Stimulated activated effector memory CD8-positive, alpha-beta T cell treated with anti-CD3 and anti-CD28 coated beads, Interleukin-12 subunit alpha, Interleukin-12 subunit beta, amount 100 ng/mL, for 72 hours (primary cell): ENCODE results near the gene SHANK1.

Experiments
- ATAC-seq: fragments of 150-1000 bp; cut with Tn5 transposase; 2 replicates; pipeline ENCODE4 v1.10.0; 2021
- DNase-seq, 2 donors: peaks; one replicate each; pipeline ENCODE4 v3.0.0; 2021 to 2022; ENCODE audit warnings: low spot score in 2 of 2
- H3K27ac Mint-ChIP-seq: one replicate; pipeline ENCODE4 v1.8.0; 2022; ENCODE audit warnings: mild to moderate bottlenecking, mixed read lengths
- H3K36me3 Mint-ChIP-seq: one replicate; pipeline ENCODE4 v1.8.0; 2022; ENCODE audit warnings: mild to moderate bottlenecking, mixed read lengths
- H3K4me1 Mint-ChIP-seq: one replicate; pipeline ENCODE4 v1.8.0; 2022; ENCODE audit warnings: mixed read lengths
- H3K4me3 Mint-ChIP-seq: one replicate; pipeline ENCODE4 v1.8.0; 2022; ENCODE audit warnings: mild to moderate bottlenecking, mixed read lengths
- H3K9me3 Mint-ChIP-seq: one replicate; pipeline ENCODE4 v1.8.0; 2022; ENCODE audit warnings: mixed read lengths

The SHANK1 gene

DNA sequence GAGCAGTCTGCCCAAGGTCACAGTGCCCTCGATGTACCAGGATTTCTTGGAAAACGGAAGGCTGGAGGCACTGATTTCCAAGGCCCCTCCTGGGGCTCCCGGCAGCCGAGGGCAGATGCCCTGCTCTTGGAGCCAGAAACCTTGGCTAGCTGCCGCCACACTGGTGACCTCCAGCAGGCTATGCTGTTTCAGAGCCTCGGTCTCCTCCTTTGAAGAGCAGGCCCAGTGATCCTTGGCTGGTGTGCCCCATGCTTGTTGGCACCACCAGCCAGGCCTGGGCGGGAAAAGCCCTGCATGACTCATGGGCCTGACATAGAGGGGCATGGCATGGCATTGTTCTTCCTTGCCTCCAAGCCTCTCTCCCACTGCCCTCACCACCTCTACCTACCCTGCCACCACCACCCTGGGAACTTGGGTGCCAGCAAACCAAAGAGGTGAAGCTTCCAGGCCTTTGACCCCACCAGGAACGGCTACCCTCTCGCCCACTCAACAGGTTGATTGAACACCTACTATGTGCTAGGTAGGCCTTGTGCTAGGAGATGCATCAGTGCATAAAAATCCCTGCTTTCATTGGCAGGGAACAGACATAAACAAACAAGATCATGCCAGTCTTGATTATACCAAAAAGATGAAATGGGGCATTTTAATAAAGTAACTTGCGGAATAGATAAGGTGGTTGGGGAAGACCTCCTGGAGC, 2.0 kb upstream of the SHANK1 start:
- Mint-ChIP-seq H3K4me1 (peaks cover 26% of the 10 kb centered on the region), H3K36me3 (no peaks in the 10 kb centered on the region), H3K27ac (no peak overlapping the region), H3K9me3 (peaks cover 3% of the 10 kb centered on the region), H3K4me3 (no peak overlapping the region)
- no peak for ATAC-seq
- DNase-seq, result no peak

DNA sequence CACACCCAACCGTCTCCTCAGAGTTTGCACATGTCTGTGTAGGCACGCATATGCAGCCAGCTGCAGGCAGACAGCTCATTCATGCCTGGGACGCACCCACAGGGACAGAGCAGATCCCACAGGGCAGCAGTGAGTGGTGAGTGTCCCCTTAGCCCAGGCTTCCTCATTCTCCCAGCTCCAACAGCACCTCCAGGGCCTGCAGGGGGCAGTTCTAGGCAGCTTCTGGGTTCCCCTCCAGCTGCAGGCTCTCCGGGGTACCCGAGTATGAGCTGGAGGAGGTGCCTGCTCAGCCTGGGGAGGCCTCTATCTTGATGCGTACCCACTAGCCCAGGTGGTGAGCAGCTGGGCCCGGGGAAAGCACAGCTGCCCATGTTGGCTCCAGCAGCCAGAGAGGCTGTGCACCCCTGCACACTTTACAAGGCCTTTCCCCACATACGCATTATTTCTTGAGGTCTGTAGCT, 1.3 kb upstream of the SHANK1 start:
- Mint-ChIP-seq H3K36me3 (no peaks in the 10 kb centered on the region), H3K4me3 (no peak overlapping the region), H3K27ac (no peak overlapping the region), H3K9me3 (peaks cover 3% of the 10 kb centered on the region), H3K4me1 (peaks cover 26% of the 10 kb centered on the region)
- no peak for DNase-seq
- ATAC-seq, result no peak

DNA sequence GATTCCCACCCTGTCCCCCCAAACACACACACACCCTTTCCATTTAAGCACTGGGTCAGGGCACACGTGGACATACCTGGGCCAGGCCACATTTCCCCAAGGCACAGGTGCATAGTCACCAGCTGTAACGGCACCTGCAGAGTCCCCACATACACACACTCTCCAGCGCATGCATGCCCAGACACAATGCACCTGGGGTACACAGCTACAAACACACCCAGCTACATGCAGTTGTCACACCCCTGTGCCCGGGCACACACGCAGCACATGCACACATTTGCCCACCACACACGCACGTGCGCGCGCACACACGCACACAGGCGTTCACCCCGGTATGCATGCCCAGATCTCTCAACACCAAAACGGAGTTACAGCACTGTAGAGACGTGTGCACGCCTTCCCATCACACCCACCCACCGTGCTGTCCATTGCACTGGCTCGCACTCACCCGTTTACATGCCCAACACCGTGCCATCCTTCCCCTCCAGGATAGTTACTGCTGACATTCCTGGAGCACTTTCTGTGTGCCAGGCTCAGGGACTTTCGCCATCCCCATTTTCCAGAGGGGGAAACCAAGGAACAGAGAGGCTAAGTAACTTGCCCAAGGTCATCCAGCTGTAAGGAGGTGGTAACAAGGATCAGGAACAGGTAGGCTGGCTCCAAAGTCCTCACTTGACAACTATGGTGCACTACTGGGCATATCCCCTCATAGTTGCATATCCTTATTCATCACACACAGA, 749 bp upstream of the SHANK1 start:
- peak overlapping the region; percentile 24 for H3K4me3 Mint-ChIP-seq
- peaks cover 22% of the 10 kb centered on the region for H3K4me1 Mint-ChIP-seq
- H3K9me3 Mint-ChIP-seq, result peaks cover 3% of the 10 kb centered on the region
- no peak overlapping the region for H3K27ac Mint-ChIP-seq
- no peaks in the 10 kb centered on the region for H3K36me3 Mint-ChIP-seq
- DNase-seq (no peak), ATAC-seq (no peak)

DNA sequence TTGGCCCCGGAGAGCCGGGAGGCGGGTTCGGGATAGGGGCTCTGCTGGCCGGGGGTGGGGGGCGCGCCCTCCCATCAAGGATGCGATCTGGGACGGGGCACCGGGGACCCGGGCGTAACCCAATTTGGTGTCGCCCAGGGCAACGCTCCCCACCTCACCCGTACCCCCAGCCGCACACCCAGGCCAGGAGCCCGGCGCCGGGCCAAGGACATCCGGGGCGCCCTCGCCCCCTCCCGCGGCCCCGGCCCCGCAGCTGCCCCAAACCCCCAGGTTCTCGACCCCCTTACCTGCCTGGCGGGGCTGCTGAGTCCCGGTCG, 525 bp downstream of the SHANK1 start:
- ATAC-seq (no peak), DNase-seq (no peak)
- no peak overlapping the region for H3K4me3 Mint-ChIP-seq
- no peaks in the 10 kb centered on the region for H3K36me3 Mint-ChIP-seq
- H3K4me1 Mint-ChIP-seq, result peaks cover 16% of the 10 kb centered on the region
- H3K9me3 Mint-ChIP-seq, result peaks cover 3% of the 10 kb centered on the region
- no peak overlapping the region for H3K27ac Mint-ChIP-seq

DNA sequence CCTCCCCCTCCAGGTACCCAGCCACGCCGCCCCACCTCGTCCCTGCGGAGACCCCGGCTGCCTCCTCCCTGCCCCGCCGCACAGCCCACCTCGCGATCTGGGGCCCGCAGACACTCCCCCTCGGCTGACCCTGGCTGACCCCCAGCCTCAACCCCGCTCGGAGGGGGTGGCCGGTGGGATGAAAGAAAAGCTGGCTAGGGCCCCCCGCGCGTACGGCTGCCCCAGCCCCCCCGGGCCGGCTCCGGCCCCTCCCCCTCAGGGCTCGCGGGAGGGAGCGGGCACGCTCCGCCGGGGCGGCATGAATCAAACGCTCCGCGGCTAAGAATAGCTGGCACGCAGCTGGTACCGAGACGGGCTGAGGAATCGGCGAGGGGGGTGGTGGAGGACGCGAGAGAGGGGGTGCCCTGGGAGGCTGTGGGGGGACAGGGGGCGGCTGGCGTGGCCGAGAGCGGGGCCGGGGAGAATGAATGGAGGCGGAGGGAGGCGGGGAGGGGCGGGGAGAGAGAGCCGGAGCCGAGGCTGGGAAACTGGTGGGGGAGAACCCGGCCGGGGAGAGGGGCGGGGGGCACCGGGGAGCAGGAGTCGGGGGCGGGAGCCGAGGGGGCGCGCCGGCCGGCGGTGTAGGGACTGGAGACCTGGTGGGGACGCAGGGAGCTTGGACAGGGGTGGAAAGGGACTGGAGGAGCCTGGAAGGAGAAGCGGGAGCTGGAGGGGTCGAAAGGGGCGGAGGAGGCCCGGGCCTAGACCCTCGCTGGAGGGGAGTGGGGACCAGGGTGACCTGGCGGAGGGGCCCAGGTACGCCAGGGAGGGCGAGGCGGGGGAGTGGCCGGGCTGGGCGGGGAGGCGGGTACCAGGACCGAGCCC, 1.1 kb downstream of the SHANK1 start:
- no peak overlapping the region for H3K4me3 Mint-ChIP-seq
- H3K36me3 Mint-ChIP-seq, result no peaks in the 10 kb centered on the region
- peaks cover 16% of the 10 kb centered on the region for H3K4me1 Mint-ChIP-seq
- H3K9me3 Mint-ChIP-seq, result peaks cover 3% of the 10 kb centered on the region
- DNase-seq (no peak), ATAC-seq (no peak)
- H3K27ac Mint-ChIP-seq, result no peak overlapping the region

DNA sequence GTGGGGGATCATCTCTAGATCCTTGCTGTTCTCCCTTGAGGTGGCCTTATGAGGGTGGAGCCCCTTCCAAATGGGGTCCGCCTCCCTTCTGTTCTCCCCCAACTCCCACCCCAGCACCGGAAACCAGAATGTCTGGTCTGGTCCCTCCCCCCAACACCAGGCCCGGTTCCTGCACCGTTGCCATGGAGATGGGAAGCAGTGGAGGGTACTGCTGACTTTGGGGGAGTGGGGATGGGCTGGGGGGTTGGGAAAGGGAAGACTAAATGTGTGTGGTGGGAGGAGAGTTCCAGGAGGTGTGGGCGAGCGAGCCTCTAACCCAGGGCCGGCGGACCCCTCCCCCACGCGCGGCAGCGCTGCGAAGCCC, 1.7 kb downstream of the SHANK1 start:
- DNase-seq, result no peak
- peaks cover 11% of the 10 kb centered on the region for H3K4me1 Mint-ChIP-seq
- peak overlapping the region; percentile 37 for H3K4me3 Mint-ChIP-seq
- ATAC-seq, result no peak
- no peaks in the 10 kb centered on the region for H3K36me3 Mint-ChIP-seq
- H3K9me3 Mint-ChIP-seq, result peaks cover under 1% of the 10 kb centered on the region
- no peak overlapping the region for H3K27ac Mint-ChIP-seq

DNA sequence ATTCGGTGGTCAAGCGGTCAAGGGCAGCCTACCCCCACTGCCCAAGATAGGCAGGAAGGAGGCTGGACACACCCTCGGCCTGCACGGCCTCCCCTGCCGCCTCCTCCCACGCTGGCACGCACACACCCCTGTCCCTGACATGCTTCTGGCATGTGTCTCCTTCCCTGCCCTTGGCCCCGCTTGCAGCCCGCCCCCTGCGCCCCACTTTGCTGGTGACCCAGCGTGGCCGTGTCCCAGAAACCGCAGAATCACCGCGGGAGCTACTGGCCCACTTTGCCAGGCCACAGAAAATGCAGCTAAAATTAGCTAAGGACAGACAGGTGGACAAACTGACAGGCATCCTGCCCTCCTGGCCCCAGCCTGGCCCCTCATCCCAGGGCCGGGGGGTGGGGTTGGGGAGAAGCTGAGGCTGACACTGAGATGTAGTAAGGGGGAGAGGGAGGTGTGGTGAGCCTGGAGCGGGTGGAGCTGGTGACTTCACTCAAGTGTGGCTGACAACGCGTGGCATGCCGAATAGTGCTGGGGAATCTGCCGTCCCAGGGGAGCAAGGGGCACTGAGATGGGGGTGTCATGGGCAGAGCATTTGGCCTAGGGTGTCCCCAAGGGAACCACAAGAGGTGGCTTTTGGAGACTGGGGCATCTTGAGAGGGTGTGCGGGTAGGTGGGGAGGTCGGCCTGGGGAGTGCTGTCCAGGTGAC, 2.4 kb downstream of the SHANK1 start:
- H3K4me1 Mint-ChIP-seq, result peaks cover 9% of the 10 kb centered on the region
- DNase-seq (no peak), ATAC-seq (no peak)
- no peaks in the 10 kb centered on the region for H3K9me3 Mint-ChIP-seq
- H3K27ac Mint-ChIP-seq, result no peak overlapping the region
- H3K4me3 Mint-ChIP-seq, result peak overlapping the region; percentile 37
- H3K36me3 Mint-ChIP-seq, result no peaks in the 10 kb centered on the region

DNA sequence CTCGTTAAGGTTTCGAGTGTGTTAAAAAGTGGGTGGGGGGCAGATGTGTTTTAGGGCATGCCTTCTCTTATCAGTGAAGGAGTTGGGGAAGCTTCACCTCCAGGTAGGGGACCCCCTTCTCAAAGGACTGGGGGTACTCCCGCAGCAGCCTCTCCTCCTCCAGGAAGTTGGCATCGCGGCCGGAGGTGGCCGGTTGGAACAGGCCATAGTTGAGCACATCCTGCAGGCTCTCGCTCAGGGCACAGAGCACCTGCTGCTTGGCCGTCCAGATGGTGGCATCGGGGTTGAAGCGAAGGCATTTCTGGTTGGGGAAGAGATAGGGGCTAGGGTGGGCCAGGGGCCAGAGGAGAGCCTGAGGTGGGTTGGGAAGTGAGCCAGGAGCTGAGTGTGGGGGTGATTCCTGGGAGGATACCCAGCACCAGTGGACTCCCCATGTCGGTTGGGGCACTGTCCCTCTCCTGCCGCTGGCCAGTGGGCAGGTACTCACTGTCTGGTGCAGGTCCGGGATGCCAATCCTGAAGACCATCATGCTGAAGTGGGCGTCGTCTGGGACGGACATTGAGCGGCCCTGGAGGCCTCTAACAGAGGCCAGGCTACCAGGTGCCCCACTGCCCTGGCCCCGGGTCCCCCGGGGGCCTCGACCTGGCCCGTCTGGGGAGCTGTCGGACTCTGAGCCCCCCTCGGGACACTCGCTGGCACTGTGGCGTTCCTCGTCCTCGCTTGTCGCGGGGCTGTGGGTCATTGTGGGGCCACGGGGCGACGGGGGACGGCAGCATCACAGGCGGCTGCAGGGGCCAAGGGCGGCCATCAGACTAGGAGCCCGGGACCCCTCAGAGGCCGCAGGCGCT, 3.2 kb downstream of the SHANK1 start:
- Mint-ChIP-seq H3K9me3 (no peaks in the 10 kb centered on the region), H3K4me3 (no peak overlapping the region), H3K4me1 (peaks cover 9% of the 10 kb centered on the region), H3K27ac (no peak overlapping the region), H3K36me3 (no peaks in the 10 kb centered on the region)
- ATAC-seq (no peak), DNase-seq (no peak)

DNA sequence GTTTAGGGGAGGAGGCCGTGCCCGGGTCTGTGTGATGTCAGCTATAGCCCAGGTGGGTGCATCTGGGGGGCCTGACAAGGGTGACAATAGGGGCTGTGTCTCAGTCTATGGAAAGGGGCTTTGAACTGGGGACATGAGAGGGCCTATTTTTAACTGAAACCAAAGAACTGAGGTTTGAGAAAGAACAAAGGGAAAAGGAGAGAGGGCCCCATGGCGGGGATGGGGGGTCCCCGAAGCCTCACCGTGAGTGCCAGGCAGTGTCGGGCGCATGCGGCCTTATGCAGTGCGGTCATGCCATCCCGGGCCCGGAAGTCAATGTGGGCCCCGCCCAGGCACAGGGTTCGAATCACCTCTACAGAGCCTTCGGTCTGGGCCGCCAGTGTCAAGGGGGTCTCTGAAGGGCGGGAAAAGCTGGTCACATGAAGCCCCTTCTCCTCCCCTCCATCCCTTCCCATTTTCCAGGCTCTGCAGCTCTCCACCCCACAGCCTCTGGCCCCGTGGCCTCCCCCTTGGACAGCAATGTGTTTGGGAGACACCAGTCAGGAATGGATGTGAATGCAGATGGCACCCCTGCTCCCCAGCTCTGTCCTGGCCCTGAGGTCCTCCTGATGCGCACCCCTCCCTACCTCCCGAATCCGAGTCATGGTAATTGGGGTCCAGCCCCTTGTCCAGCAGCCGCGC, 5.9 kb downstream of the SHANK1 start:
- H3K36me3 Mint-ChIP-seq, result no peaks in the 10 kb centered on the region
- no peaks in the 10 kb centered on the region for H3K9me3 Mint-ChIP-seq
- H3K27ac Mint-ChIP-seq, result no peak overlapping the region
- DNase-seq (no peak), ATAC-seq (no peak)
- H3K4me1 Mint-ChIP-seq, result no peaks in the 10 kb centered on the region
- H3K4me3 Mint-ChIP-seq, result no peak overlapping the region

DNA sequence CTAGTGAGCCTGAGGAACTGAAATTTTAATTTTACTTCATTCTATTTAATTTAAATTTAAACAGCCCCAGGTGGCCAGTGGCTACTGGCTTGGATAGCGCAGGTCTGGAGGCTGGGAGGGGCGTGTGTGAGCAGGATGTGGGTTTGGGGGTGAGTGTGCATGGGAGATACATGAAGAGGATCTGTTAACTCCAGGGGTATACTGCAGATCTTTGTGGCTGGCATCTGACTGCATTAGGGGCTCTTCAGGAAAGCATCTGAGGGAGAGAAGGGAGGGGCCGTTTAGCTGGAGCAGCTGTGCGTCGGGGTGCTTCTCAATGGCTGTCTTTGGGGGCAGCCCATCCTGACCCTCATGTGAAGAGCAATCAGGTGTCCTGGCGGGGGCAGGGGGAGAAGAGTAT, 6.8 kb downstream of the SHANK1 start:
- H3K4me3 Mint-ChIP-seq, result no peak overlapping the region
- no peaks in the 10 kb centered on the region for H3K36me3 Mint-ChIP-seq
- no peak for DNase-seq
- H3K27ac Mint-ChIP-seq, result no peak overlapping the region
- no peaks in the 10 kb centered on the region for H3K4me1 Mint-ChIP-seq
- no peaks in the 10 kb centered on the region for H3K9me3 Mint-ChIP-seq
- no peak for ATAC-seq

DNA sequence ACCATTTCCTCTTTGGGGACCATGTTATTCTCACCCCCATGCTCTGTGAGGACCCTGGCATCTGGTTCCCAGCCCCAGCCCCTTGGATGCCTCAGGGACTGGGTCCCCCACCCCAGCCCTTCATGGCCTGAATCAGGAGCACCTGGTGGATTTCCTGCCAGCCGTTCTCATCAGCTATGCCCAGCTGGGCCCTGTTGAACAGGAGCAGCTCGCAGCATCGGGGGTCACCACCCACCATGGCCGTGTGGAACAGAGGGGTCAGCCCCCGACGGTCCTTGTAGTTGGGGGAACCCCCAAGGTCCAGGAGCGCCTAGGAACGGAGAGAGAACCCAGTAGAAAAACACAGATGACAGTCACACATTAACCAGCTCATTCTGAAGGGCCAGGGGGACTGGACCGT, 7.8 kb downstream of the SHANK1 start:
- Mint-ChIP-seq H3K27ac (no peak overlapping the region), H3K4me1 (no peaks in the 10 kb centered on the region), H3K9me3 (no peaks in the 10 kb centered on the region), H3K36me3 (no peaks in the 10 kb centered on the region), H3K4me3 (no peak overlapping the region)
- DNase-seq (no peak), ATAC-seq (no peak)

DNA sequence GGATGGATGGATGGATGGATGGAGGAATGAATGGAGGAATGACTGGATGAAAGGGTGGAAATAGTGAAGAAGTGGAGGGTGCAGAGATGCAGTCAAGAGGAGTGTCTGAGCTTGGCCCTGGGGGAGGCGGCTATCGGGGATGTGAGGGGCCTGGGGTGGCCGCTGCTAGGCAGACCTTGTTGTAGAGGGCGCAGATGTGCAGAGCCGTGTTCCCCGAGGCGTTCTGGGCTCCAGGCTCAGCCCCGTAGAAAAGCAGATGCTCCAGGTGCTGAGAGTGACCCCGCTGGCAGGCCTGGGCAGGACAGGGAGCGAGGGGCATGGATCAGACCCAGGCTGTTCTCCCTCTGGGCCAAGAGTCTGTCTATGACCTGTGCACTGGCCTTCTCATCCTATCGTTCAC, 8.4 kb downstream of the SHANK1 start:
- ATAC-seq, result no peak
- no peaks in the 10 kb centered on the region for H3K36me3 Mint-ChIP-seq

DNA sequence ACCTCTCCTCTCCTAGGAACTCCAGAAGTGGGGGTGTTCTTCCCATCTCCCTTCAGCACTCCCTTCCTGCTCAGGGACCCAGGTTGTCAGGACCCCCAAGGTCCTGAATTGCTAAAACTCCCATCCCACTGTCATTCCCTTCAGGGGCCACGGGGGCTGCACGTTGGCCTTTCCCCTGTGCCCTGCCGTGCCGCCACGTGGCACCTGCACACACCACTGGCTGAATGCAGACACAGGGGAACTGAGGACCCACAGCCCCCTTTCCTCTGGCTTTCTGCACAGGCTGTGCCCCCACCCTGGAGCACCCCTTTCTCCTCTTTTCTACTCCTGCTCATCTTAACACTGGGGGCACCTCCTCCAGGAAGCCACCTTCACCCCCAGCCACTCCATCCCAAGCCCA, 9.0 kb downstream of the SHANK1 start:
- DNase-seq (no peak), ATAC-seq (no peak)
- Mint-ChIP-seq H3K4me1 (no peaks in the 10 kb centered on the region), H3K9me3 (no peaks in the 10 kb centered on the region), H3K4me3 (no peak overlapping the region), H3K36me3 (no peaks in the 10 kb centered on the region), H3K27ac (no peak overlapping the region)

More for the DNA sequence above, 8.4 kb downstream of the SHANK1 start:
- H3K4me1 Mint-ChIP-seq, result no peaks in the 10 kb centered on the region
- no peak overlapping the region for H3K4me3 Mint-ChIP-seq
- H3K27ac Mint-ChIP-seq, result no peak overlapping the region
- no peak for DNase-seq
- H3K9me3 Mint-ChIP-seq, result no peaks in the 10 kb centered on the region

DNA sequence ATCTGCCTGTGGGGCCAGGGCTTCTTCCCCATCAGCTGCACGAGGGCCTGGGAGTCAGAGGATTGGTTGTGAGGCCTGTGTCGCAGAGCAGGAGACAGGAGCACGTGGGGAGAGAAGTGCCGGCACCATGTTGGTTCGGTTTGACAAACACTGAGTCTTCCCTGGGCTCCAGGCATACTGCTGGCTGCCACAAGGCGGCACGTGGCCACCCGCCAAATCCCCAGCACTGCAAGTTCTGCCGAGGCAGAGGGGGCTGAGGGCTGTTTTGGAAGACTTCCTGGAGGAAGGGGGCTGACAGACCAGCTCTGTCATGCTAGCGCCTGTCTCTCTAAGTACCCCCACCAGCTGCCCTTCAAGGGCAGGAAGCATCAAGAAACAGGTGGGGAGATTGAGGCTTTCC, 9.5 kb downstream of the SHANK1 start:
- Mint-ChIP-seq H3K4me1 (no peaks in the 10 kb centered on the region), H3K36me3 (no peaks in the 10 kb centered on the region), H3K27ac (no peak overlapping the region), H3K9me3 (no peaks in the 10 kb centered on the region), H3K4me3 (no peak overlapping the region)
- DNase-seq (no peak), ATAC-seq (no peak)
